WTC11 (cell line): ENCODE data around the gene XIRP2. TPM values are rescaled to one million over a fixed set of nuclear protein-coding genes. Genes with fewer than 3 reads are reported as not detected.

ENCODE experiments used
- ATAC-seq: fragments of 200-7000 bp; cut with Tn5 transposase; 2 replicates; pipeline ENCODE4 v1.10.0; 2021; ENCODE audit warnings: mild to moderate bottlenecking, moderate library complexity
- CTCF ChIA-PET: fragments of 300-600 bp; sonication (Branson Sonifier 250); formaldehyde crosslinking; loops from one replicate; lab custom pipeline; 2021; ENCODE audit warnings: antibody characterized with exemption; lab: Charles Lee
- POLR2A ChIA-PET: fragments of 350-600 bp; sonication (Branson Sonifier 250); formaldehyde crosslinking; loops from one replicate; lab custom pipeline; 2021; ENCODE audit warnings: antibody characterized with exemption; lab: Charles Lee
- DNase-seq: peaks from one replicate; pipeline ENCODE4 v3.0.0; 2021; ENCODE audit warnings: low spot score
- H3K27ac Mint-ChIP-seq: 2 replicates; pipeline ENCODE4 v1.8.0; 2021; ENCODE audit warnings: mixed read lengths
- H3K27me3 Mint-ChIP-seq: 2 replicates; pipeline ENCODE4 v1.8.0; 2021; ENCODE audit warnings: low read depth, mild to moderate bottlenecking, moderate library complexity, mixed read lengths
- H3K36me3 Mint-ChIP-seq: 2 replicates; pipeline ENCODE4 v1.8.0; 2021; ENCODE audit warnings: mixed read lengths
- H3K4me1 Mint-ChIP-seq: 2 replicates; pipeline ENCODE4 v1.8.0; 2022; ENCODE audit warnings: mixed read lengths
- H3K4me3 Mint-ChIP-seq: 2 replicates; pipeline ENCODE4 v1.8.0; 2021; ENCODE audit warnings: mild to moderate bottlenecking, moderate library complexity, mixed read lengths
- H3K9me3 Mint-ChIP-seq: 2 replicates; pipeline ENCODE4 v1.8.0; 2021; ENCODE audit warnings: mixed read lengths
- CREB1 ChIP-seq: sonication (generic); formaldehyde crosslinking; IDR thresholded peaks from 2 replicates; pipeline ENCODE4 v1.8.0; 2023; ENCODE audit warnings: mild to moderate bottlenecking, missing genetic modification reagents
- CREM ChIP-seq: sonication (generic); formaldehyde crosslinking; IDR thresholded peaks from 2 replicates; pipeline ENCODE4 v1.8.1; 2022; ENCODE audit warnings: mild to moderate bottlenecking, missing genetic modification reagents, moderate library complexity
- ELF4 ChIP-seq: sonication (generic); formaldehyde crosslinking; IDR thresholded peaks from 2 replicates; pipeline ENCODE4 v1.8.1; 2022; ENCODE audit warnings: low read depth, mild to moderate bottlenecking, moderate library complexity, missing genetic modification reagents
- GRHL2 ChIP-seq: fragments of 250-450 bp; sonication (Bioruptor Pico); IDR thresholded peaks from 2 replicates; pipeline ENCODE4 v1.8.0; 2022; ENCODE audit warnings: mild to moderate bottlenecking, moderate library complexity; ENCODE audit not compliant: insufficient replicate concordance, severe bottlenecking
- HMGA2 ChIP-seq: fragments of 250-450 bp; sonication (Bioruptor Pico); IDR thresholded peaks from 2 replicates; pipeline ENCODE4 v1.4.0; 2021; ENCODE audit warnings: mild to moderate bottlenecking, moderate library complexity
- MYBL2 ChIP-seq: sonication (generic); formaldehyde crosslinking; IDR thresholded peaks from 2 replicates; pipeline ENCODE4 v1.8.1; 2023; ENCODE audit warnings: mild to moderate bottlenecking, moderate library complexity, missing genetic modification reagents
- TCF7 ChIP-seq: sonication (generic); formaldehyde crosslinking; IDR thresholded peaks from 2 replicates; pipeline ENCODE4 v1.8.0; 2022; ENCODE audit warnings: mild to moderate bottlenecking, low read depth, missing genetic modification reagents, moderate library complexity
- TP53 ChIP-seq: sonication (generic); formaldehyde crosslinking; IDR thresholded peaks from 2 replicates; pipeline ENCODE4 v1.8.1; 2023; ENCODE audit warnings: mild to moderate bottlenecking, missing genetic modification reagents
- ZBTB21 ChIP-seq: sonication (generic); formaldehyde crosslinking; IDR thresholded peaks from 2 replicates; pipeline ENCODE4 v1.8.1; 2023; ENCODE audit warnings: mild to moderate bottlenecking, missing genetic modification reagents, borderline replicate concordance
- total RNA-seq: library from RNA; stranded (reverse); gene quantifications from 3 replicates; pipeline ENCODE4 v1.2.3, GENCODE V29; 2021
- TF ChIP-seq, protein P1 (sequence below): fragments of 250-450 bp; sonication (Bioruptor Pico); IDR thresholded peaks from 2 replicates; pipeline ENCODE4 v1.9.0; 2021; ENCODE audit warnings: mild to moderate bottlenecking, borderline replicate concordance
- TF ChIP-seq, protein P2 (sequence below): sonication (generic); formaldehyde crosslinking; IDR thresholded peaks from 2 replicates; pipeline ENCODE4 v1.8.1; 2023; ENCODE audit warnings: mild to moderate bottlenecking, missing genetic modification reagents
- TF ChIP-seq, protein P3 (sequence below): sonication (generic); formaldehyde crosslinking; IDR thresholded peaks from 2 replicates; pipeline ENCODE4 v1.8.1; 2023; ENCODE audit warnings: mild to moderate bottlenecking, missing genetic modification reagents, moderate library complexity
- TF ChIP-seq, protein P4 (sequence below): sonication (generic); formaldehyde crosslinking; IDR thresholded peaks from 2 replicates; pipeline ENCODE4 v1.8.1; 2023; ENCODE audit warnings: mild to moderate bottlenecking, missing genetic modification reagents, moderate library complexity
- TF ChIP-seq, protein P5 (sequence below): sonication (generic); formaldehyde crosslinking; IDR thresholded peaks from 2 replicates; pipeline ENCODE4 v1.8.0; 2022; ENCODE audit warnings: mild to moderate bottlenecking, missing genetic modification reagents
- TF ChIP-seq, protein P6 (sequence below): sonication (generic); formaldehyde crosslinking; IDR thresholded peaks from 2 replicates; pipeline ENCODE4 v1.8.1; 2023; ENCODE audit warnings: mild to moderate bottlenecking, moderate library complexity, missing genetic modification reagents
- TF ChIP-seq, protein P7 (sequence below): fragments of 250-450 bp; sonication (Bioruptor Pico); IDR thresholded peaks from 2 replicates; pipeline ENCODE4 v1.9.0; 2021; ENCODE audit warnings: moderate library complexity, mild to moderate bottlenecking, inconsistent platforms, borderline replicate concordance

The XIRP2 gene
- total RNA-seq, 1 experiment from 2014 or later, result 0.87 TPM

DNA sequence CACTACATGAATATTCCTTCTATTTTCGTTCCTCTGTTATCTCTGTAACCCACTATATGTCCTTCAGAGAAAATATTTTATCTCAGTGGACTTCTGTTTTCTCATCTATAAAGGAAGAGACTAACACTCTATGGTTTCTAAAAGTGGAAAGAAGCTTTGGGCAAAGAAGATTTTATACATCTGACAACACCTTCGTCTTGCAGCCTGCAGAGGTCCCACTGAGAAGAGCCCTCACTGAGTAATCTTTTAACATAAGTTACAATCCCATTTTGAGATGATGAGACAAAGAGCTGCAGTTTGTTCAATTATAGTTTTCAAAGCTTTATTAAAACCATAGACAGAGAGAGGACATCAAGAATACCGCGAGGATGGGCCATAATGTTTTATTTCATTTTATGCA lies 28.7 kb downstream of the XIRP2 start (continued):
- TF ChIP-seq, protein P1, sequence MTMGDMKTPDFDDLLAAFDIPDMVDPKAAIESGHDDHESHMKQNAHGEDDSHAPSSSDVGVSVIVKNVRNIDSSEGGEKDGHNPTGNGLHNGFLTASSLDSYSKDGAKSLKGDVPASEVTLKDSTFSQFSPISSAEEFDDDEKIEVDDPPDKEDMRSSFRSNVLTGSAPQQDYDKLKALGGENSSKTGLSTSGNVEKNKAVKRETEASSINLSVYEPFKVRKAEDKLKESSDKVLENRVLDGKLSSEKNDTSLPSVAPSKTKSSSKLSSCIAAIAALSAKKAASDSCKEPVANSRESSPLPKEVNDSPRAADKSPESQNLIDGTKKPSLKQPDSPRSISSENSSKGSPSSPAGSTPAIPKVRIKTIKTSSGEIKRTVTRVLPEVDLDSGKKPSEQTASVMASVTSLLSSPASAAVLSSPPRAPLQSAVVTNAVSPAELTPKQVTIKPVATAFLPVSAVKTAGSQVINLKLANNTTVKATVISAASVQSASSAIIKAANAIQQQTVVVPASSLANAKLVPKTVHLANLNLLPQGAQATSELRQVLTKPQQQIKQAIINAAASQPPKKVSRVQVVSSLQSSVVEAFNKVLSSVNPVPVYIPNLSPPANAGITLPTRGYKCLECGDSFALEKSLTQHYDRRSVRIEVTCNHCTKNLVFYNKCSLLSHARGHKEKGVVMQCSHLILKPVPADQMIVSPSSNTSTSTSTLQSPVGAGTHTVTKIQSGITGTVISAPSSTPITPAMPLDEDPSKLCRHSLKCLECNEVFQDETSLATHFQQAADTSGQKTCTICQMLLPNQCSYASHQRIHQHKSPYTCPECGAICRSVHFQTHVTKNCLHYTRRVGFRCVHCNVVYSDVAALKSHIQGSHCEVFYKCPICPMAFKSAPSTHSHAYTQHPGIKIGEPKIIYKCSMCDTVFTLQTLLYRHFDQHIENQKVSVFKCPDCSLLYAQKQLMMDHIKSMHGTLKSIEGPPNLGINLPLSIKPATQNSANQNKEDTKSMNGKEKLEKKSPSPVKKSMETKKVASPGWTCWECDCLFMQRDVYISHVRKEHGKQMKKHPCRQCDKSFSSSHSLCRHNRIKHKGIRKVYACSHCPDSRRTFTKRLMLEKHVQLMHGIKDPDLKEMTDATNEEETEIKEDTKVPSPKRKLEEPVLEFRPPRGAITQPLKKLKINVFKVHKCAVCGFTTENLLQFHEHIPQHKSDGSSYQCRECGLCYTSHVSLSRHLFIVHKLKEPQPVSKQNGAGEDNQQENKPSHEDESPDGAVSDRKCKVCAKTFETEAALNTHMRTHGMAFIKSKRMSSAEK (CRISPR knock-in tag), result no peak
- no peak for TF ChIP-seq GRHL2
- TF ChIP-seq, protein P2, sequence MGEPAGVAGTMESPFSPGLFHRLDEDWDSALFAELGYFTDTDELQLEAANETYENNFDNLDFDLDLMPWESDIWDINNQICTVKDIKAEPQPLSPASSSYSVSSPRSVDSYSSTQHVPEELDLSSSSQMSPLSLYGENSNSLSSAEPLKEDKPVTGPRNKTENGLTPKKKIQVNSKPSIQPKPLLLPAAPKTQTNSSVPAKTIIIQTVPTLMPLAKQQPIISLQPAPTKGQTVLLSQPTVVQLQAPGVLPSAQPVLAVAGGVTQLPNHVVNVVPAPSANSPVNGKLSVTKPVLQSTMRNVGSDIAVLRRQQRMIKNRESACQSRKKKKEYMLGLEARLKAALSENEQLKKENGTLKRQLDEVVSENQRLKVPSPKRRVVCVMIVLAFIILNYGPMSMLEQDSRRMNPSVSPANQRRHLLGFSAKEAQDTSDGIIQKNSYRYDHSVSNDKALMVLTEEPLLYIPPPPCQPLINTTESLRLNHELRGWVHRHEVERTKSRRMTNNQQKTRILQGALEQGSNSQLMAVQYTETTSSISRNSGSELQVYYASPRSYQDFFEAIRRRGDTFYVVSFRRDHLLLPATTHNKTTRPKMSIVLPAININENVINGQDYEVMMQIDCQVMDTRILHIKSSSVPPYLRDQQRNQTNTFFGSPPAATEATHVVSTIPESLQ (CRISPR knock-in tag), result no peak
- TF ChIP-seq HMGA2 (CRISPR knock-in tag), result no peak
- TF ChIP-seq, protein P3, sequence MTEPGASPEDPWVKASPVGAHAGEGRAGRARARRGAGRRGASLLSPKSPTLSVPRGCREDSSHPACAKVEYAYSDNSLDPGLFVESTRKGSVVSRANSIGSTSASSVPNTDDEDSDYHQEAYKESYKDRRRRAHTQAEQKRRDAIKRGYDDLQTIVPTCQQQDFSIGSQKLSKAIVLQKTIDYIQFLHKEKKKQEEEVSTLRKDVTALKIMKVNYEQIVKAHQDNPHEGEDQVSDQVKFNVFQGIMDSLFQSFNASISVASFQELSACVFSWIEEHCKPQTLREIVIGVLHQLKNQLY (CRISPR knock-in tag), result no peak
- no peak for TF ChIP-seq TCF7 (CRISPR knock-in tag)
- no peak for TF ChIP-seq CREM (CRISPR knock-in tag)

DNA sequence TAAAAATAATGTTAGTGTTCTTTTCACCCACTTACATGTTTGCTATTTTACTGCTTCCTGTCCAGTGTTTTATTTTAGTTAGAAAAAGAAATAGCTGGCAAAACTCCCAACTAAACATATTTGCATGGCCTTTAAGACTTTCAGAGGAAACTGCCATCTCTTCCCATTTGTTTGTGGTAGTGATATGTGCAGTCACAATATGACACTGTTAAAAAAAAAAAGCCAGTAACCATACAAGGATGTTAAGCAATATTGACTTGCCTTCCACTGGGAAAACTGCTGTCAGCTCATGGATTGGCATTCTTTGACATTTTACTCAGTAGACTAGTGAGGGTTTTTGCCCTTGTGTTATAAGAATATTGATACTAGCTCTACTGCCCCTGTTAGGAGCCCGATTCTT lies 29.1 kb downstream of the XIRP2 start:
- no peak for ATAC-seq
- H3K9me3 Mint-ChIP-seq, result peaks cover 20% of the 10 kb centered on the region

More for the DNA sequence above, 29.1 kb downstream of the XIRP2 start:
- Mint-ChIP-seq H3K4me1 (no peaks in the 10 kb centered on the region), H3K36me3 (peaks cover 9% of the 10 kb centered on the region), H3K27ac (no peak overlapping the region), H3K4me3 (no peak overlapping the region), H3K27me3 (no peaks in the 10 kb centered on the region)
- POLR2A ChIA-PET, result no interaction called here
- CTCF ChIA-PET, result interaction anchor here (1.2 kb wide), 1 partner anchor 17 kb away, joined by 4 read pairs; no protein-coding TSS in a partner anchor
- no peak for DNase-seq
- TF ChIP-seq TP53 (CRISPR knock-in tag) (no peak), ELF4 (CRISPR knock-in tag) (no peak), CREB1 (CRISPR knock-in tag) (no peak), ZBTB21 (CRISPR knock-in tag) (no peak), MYBL2 (CRISPR knock-in tag) (no peak)
- TF ChIP-seq, protein P4, sequence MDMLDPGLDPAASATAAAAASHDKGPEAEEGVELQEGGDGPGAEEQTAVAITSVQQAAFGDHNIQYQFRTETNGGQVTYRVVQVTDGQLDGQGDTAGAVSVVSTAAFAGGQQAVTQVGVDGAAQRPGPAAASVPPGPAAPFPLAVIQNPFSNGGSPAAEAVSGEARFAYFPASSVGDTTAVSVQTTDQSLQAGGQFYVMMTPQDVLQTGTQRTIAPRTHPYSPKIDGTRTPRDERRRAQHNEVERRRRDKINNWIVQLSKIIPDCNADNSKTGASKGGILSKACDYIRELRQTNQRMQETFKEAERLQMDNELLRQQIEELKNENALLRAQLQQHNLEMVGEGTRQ (CRISPR knock-in tag), result no peak
- TF ChIP-seq, protein P5, sequence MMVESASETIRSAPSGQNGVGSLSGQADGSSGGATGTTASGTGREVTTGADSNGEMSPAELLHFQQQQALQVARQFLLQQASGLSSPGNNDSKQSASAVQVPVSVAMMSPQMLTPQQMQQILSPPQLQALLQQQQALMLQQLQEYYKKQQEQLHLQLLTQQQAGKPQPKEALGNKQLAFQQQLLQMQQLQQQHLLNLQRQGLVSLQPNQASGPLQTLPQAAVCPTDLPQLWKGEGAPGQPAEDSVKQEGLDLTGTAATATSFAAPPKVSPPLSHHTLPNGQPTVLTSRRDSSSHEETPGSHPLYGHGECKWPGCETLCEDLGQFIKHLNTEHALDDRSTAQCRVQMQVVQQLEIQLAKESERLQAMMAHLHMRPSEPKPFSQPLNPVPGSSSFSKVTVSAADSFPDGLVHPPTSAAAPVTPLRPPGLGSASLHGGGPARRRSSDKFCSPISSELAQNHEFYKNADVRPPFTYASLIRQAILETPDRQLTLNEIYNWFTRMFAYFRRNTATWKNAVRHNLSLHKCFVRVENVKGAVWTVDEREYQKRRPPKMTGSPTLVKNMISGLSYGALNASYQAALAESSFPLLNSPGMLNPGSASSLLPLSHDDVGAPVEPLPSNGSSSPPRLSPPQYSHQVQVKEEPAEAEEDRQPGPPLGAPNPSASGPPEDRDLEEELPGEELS (CRISPR knock-in tag), result no peak
- TF ChIP-seq, protein P6, sequence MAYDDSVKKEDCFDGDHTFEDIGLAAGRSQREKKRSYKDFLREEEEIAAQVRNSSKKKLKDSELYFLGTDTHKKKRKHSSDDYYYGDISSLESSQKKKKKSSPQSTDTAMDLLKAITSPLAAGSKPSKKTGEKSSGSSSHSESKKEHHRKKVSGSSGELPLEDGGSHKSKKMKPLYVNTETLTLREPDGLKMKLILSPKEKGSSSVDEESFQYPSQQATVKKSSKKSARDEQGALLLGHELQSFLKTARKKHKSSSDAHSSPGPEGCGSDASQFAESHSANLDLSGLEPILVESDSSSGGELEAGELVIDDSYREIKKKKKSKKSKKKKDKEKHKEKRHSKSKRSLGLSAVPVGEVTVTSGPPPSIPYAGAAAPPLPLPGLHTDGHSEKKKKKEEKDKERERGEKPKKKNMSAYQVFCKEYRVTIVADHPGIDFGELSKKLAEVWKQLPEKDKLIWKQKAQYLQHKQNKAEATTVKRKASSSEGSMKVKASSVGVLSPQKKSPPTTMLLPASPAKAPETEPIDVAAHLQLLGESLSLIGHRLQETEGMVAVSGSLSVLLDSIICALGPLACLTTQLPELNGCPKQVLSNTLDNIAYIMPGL (CRISPR knock-in tag), result no peak
- TF ChIP-seq, protein P7, sequence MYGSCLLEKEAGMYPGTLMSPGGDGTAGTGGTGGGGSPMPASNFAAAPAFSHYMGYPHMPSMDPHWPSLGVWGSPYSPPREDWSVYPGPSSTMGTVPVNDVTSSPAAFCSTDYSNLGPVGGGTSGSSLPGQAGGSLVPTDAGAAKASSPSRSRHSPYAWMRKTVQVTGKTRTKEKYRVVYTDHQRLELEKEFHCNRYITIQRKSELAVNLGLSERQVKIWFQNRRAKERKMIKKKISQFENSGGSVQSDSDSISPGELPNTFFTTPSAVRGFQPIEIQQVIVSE, result no peak
